Left forelimb (tissue), 1 donor: ENCODE results near the gene SLC9A3.

Experiments used
- DNase-seq: peaks from one replicate; pipeline ENCODE4 v3.0.0-alpha.2; 2018; ENCODE audit warnings: low spot score

The SLC9A3 gene

DNA sequence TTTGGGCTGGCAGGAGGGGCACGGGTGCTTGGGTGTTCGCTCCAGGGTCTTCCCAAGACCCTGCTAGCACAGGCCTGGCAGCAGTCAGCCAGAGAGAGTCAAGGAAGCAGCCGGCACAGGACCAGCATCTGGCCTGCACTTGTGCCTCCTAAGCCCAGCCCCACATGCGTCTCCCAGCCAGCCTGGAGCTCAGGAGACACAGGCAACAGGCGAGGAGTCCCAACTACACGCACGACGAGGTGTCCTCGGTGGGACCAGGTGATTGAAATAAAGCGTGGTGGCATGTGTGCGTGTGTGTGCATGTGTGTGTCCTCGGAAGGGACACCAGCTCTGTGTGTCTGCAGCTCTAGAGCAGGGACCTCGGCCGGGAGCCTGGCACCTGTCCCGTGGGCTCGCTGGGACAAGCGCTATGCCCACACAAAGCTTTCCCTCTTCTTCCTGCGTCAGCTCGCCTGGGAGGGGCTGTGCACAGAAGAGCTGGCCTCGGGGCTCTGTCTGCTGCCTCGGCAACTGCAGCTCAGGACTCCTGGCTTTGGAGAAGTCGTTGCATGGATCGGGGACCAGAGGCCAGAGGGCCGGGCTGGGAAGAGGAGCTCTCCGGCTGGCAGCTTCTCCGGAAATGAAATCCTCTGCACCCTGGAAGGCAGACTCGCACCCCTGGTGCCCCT, 14.7 kb upstream of the SLC9A3 start:
- no peak for DNase-seq

DNA sequence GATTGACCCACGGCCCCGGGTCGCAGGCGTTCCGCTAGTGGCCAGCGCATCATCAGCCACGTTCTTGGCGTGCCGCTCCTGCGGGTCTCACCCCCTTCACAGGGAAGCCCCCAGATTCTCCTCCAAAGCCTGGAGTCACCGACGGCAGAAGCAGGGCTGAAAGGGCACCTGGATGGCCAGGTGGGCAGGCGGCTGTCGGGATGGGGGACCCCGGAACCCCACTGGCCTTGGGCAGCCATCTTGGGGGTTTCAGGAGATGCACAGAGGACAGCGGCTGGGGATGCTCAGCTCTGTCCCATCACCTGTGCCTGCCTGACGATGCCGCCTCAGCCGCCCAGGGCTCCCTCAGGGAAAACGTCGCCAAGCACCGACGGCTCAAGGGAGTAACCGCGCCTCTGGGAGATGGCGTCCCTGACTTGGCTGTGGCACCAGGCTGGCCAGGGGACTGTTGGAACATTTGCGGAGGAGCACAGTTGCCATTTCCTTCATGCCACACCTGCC, 14.1 kb upstream of the SLC9A3 start:
- no peak for DNase-seq

DNA sequence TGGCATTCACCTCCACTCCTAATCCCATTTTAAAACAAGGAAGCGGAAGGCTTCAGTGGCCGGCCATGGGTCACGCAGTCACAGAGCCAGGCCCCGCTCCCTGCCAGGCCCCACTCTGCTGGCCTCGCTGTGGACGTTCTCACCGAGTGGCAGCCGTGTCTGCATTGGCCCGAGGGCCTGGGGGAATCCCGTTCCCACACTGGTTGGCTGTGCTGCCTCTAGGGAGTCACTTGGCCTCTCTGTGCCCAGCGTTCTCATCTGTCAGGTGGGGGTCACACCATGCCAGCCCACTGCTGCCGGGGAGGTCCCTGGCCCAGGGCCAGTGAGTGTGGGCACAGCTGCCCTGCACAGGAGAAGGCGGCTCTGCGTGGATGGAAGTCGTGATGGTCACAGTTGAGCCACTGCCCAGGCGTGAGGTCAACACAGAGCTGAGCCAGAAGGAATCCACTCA, 13.4 kb upstream of the SLC9A3 start:
- no peak for DNase-seq

DNA sequence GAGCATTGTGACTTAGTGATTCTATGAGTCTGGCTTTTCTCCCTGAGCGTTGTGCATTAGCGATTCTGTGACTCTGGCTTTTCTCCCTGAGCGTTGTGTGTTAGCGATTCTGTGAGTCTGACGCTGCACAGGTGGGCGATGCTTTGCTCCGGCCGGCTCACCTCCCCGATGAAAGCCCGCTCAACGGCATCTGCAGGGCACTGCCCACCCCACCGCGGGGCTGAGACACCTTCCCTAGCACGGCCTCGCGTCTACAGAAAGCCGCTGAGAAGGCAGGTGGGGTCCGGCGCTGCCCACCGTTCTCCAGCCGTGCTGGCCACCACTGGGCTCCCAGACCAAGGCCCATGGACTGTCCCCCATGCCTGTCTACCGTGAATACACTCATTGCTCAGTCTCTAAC, 12.8 kb upstream of the SLC9A3 start:
- no peak for DNase-seq

DNA sequence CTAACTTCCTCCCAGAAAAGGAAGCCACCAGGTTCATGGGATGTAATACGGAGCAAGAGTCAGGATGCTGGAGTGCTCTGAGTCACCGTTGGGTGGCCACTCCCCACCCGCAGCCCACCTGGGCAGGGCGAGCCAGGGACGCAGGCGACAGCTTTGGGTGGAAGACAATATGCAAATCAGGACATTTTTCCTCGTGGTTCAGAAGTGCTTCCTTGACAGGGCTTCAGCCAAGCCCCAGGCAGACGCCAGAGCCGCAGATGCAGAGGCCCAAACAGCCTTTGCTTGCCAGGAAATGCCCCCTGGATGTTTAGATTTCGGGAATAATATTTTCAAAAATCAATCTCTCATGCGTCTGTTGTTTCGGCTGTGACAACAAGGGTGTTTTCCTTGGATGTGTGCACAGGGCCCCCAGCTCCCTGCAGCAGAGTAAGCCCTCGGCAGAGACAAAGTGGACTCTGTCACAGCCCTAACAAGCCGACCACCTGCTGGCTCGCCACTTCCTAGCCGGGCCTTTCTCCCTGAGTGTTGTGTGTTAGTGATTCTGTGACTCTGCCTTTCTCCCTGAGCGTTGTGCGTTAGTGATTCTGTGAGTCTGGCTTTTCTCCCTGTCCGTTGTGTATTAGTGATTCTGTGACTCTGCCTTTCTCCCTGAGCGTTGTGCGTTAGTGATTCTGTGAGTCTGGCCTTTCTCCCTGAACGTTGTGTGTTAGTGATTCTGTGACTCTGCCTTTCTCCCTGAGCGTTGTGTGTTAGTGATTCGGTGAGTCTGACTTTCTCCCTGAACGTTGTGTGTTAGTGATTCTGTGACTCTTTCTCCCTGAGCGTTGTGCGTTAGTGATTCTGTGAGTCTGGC, 11.8 kb upstream of the SLC9A3 start:
- DNase-seq = no peak

DNA sequence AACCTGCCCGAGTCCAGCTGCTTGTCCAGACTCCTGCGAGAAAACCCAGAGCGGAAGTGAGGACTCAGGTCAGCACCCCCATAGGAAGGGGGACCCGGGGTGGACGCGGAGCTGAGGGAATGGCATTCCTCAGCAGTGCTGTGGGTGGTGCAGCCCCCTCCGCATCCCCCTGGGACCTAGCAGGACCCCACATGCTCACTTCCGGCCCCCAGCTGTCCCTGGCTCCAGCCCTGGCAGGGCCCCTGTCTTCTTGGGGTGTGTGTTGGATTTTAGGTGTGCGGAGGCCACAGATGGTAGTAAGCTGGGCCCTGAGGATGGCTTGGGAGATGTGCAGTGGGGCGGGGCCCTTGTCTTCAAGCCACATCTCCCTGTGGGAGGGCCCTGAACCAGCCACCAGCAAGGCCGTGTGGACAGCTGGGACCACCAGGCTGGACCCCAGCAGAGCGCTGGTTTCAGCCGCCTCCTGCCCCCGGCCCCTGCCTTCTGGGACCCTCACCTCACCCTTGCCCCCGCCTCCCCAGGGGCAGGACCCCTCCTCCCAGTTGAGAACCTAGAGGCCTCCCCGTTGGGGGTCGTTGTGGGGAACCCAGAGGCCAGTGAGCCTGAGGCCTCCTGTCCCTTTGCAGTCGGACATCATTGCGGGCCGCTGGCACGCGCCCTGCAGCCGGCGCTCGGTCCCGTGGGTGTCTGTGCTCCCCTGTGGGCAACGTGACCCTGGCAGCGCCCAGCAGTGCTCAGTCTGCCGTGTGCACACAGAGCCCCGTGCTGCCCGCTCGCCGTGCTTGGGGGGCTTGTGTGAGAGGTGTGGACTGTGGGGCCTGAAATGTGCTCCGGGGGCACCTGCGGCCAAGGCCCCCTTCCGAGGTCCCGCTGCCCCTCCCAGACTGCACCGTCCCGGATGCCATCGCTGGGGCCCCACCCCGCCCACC, 10.8 kb upstream of the SLC9A3 start:
- no peak for DNase-seq

GRCh38 chr5:533955-534742, 9.9 kb upstream of the SLC9A3 start:
- DNase-seq = no peak

DNA sequence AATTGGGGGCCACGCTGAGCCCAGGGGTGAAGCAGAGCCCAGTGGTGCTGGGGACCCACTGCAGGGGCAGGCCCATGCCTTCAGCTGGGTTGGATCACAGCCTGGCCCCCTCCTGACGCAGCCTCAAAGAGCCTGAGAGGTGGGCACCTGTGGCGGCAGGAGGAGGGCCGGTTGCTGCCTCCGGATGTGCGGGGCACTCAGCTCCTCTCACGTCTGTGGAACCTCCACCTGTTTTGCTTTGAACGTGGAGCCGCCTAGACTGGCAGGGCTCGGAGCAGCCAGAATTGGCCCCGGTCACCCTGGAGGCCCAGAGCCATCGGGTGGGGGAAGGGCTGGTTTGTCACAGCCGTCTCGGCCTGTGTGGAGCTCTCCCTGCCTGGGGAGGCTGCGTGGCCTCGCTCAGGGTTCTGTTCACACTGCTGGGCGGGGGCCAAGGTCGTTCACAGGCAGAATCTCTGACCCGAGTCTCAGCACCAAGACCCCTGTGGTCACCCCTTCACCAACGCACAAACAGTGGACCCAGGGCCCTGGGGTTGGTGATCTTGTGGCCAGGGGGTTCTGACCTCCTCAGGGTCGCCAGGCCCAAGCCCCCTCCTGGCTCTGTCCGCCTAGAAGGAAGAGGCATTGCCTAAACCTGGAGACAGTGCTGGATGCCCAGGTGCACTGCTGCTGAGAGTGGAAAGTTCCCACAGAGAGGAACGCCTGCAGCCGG, 9.2 kb upstream of the SLC9A3 start:
- no peak for DNase-seq

- no peak for DNase-seq
Observed at GRCh38 chr5:532521-533242, 8.4 kb upstream of the SLC9A3 start.

- no peak for DNase-seq
Observed at GRCh38 chr5:531749-532315, 7.6 kb upstream of the SLC9A3 start.

DNA sequence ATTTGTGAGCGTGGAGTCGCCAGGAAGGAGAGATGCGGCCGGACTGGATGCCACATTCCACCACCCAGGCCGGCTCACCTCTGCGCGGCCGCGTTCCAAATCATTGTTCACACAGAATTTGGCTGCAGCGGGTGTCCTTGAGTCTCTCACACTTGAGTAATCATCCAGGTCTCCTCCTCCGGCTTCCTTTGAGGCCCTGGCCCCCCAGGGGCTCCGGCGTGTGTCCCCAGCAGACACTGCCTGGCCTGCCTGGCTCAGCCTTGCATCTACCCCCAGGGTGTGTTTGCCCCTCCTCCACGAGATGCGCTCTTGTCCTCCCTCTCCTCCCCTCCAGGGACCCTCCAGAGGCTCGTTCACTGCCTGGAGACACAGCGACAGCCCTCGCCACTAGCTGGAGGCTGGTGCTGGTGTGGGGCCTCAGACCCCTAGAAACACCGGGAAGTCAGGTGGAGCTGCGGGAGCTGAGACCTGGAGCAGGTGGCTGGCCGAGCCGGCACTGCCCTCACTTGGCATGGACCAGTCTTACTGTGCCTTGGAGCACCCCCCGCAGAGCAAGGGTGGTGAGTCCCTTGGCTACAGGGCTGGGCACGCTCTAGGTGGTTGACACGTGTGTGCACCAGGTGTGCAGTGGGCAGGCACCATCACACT, 7.0 kb upstream of the SLC9A3 start:
- no peak for DNase-seq

DNA sequence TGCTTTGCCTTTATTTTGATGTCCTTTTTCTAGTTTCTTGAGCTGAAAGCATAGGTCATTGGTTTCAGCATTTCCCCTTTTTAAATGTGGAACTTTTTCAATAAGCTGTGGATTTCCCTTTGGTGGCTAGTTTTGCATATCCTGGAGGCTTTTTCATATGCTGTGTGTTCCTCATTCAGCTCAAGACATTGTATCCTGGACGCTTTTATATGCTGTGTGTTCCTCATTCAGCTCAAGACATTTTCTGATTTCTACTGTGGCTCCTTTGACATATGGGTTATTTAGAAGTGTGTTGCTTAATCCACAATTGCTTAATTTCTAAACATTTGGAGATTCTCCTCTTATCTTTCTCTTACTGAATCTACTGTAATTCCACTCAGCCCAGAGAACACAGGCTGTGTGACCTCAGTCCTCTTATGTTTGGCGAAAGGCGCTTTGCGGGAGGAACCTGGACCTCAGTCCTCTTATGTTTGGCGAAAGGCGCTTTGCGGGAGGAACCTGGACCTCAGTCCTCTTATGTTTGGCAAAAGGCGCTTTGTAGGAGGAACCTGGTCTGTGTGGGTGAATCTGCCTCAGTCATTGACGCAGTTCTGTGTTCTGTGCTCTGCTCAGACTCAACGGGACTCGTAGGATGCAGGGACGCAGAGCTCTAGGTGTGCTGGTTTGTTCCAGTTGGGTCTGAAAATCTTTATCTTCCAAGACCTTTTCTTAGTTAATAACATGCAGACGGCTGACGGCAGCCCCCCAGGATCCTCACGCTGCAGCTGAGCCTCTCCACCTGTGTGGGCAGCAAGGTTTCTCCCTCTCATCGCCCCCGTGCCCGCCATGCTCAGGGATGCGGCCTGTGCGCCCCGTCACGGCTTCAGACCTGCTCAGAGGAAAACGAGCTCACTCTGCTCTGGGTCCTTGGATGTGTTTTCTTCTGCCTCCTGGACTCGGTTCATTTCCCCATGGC, 6.0 kb upstream of the SLC9A3 start:
- no peak for DNase-seq

DNA sequence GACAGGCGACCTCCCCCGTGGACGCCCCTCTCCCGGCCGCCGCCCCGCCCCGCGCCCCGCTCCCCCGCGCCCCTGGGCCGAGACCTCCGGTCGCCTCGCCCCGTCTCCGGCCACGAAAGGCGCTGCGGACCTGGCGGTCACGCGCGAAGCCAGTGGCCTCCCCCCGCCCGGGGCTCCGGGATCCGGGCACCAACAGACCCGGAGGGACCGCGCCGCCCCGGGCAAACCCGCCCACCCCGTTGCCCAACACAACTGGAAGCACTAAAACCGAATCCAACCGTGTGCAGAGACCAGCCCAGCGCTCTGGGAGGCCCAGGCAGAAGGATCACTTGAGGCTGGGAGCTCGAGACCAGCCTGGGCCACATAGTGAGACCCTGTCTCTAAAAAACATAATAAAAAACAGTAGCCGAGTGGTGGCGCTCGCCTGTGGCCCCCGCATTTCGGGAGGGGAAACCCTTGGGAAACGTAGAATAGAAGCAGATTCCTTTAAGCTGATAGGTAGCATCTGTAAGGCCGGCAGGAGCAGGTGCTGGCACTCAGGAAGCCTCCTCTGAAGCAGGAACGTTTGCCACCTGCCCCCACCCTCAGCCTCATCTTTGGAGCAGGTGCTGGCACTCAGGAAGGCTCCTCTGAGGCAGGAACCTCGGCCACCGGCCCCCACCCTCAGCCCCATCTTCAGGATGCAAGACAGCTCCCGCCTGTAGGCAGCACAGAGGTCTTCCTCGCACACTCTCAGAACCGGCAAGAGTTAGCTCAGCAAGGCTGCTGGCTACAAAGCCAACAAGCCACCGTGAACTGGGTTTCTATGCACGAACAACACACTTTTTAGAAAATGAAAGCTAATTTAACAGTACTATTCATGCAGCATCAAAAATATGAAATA, 4.6 kb upstream of the SLC9A3 start:
- no peak for DNase-seq

DNA sequence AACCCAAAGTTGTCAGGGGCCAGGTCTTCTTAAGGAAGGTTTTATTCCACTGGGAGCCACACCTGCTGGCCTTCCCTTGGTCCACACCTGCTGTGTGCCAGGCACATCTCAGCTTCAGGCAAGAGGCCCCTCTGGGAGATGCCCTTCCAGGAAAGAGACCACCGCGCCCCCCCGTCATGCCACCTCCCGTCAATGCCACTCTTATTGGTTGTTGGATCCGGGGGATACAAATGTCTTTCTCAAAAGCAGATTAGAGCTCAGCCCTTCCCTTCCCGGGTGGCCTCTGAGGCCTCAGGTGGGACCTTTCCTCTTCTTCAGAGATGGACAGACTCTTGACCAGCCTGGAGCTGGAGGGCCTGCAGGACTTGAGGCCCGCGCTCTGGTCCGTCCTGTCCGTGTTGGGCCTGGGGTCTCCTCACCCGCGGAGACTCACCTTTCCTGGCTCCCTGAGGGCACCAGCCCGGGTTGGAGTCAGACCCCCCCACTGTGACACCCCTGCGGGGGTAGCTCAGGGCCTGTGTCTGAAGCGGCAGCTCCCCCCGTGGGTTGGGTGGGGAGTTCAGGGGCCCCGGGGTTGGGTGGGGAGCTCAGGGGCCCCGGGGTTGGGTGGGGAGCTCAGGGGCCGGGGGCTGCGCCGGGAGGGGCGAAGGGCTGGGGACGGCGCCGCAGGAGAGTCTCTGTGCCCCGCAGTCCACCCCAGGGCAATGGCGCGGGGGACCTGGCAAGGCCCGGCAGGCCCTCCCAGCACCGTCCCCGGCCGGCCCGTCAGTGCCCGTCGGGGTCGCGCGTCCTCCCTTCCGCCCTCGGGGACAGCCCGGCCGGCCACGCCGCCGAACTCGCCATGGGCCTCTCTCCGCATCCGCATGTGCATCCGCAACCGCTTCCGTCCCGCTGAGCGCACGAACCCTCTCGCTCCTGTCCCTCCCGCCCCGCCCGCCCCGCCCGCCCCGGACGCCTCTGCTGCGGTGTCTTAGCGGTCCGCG, 3.7 kb upstream of the SLC9A3 start:
- DNase-seq = no peak

- no peak for DNase-seq
Observed at GRCh38 chr5:526456-527088, 2.3 kb upstream of the SLC9A3 start.
